Stimulated activated CD4-positive, alpha-beta T cell treated with anti-CD3 and anti-CD28 coated beads, Interleukin-15, amount 100 ng/mL, for 48 hours (primary cell): Measurements from ENCODE around the gene OASL.
"Not testable (repeated sequence)": the region's sequence is repeated elsewhere in the genome, so short reads cannot be mapped to it uniquely, and the experiment has no call there.

Experiments
- DNase-seq, 2 donors: peaks; one replicate each; pipeline ENCODE4 v3.0.0-alpha.2; 2020; ENCODE audit warnings: low read depth in 2 of 2

The OASL gene

GRCh38 chr12:121038861-121039668 lies at the start of gene OASL:
Gene OASL, minus strand, starts transcription at chr12:121039246. Its CDS starts 275 bp downstream, at chr12:121038971.
- no peak for DNase-seq

GRCh38 chr12:121088195-121088585 lies 49.1 kb upstream of the OASL start:
- DNase-seq: no peak

GRCh38 chr12:121087467-121088194 lies 48.6 kb upstream of the OASL start:
- DNase-seq: no peak

GRCh38 chr12:121086781-121087295 lies 47.8 kb upstream of the OASL start:
- no peak for DNase-seq

GRCh38 chr12:121085506-121086353 lies 46.7 kb upstream of the OASL start:
- DNase-seq: no peak

GRCh38 chr12:121085069-121085468 lies 46.0 kb upstream of the OASL start:
- no peak for DNase-seq

GRCh38 chr12:121084229-121084628 lies 45.2 kb upstream of the OASL start:
- no peak for DNase-seq

- DNase-seq: no peak
Measured at GRCh38 chr12:121080909-121081308, 41.9 kb upstream of the OASL start.

- no peak for DNase-seq
Measured at GRCh38 chr12:121079736-121080272, 40.8 kb upstream of the OASL start.

- DNase-seq: not testable (repeated sequence)
Measured at GRCh38 chr12:121077440-121077839, 38.4 kb upstream of the OASL start.

- DNase-seq: not testable (repeated sequence)
Measured at GRCh38 chr12:121075911-121076310, 36.9 kb upstream of the OASL start.

GRCh38 chr12:121072147-121072546 lies 33.1 kb upstream of the OASL start:
- no peak for DNase-seq

- DNase-seq: no peak
Measured at GRCh38 chr12:121069206-121069605, 30.2 kb upstream of the OASL start.

- DNase-seq: no peak
Measured at GRCh38 chr12:121065345-121065744, 26.3 kb upstream of the OASL start.

GRCh38 chr12:121064586-121064985 lies 25.5 kb upstream of the OASL start:
- not testable (repeated sequence) for DNase-seq

GRCh38 chr12:121064116-121064515 lies 25.1 kb upstream of the OASL start:
- DNase-seq: no peak

- no peak for DNase-seq
Measured at GRCh38 chr12:121062391-121063045, 23.5 kb upstream of the OASL start.

- no peak for DNase-seq
Measured at GRCh38 chr12:121061831-121062230, 22.8 kb upstream of the OASL start.

GRCh38 chr12:121060149-121061001 lies 21.3 kb upstream of the OASL start:
- DNase-seq: no peak
